Subcutaneous adipose tissue (tissue), 4 donors: ENCODE measurements around the gene PEX11B. TPM values are rescaled to one million over a fixed set of nuclear protein-coding genes. Genes with fewer than 3 reads are reported as not detected.

Experiments used
- total RNA-seq, 4 donors: library from RNA; depleted of rRNA; stranded (reverse); fragments of >200 nt; gene quantifications; one replicate each; pipeline ENCODE4 v1.1.0, GENCODE V29; 2016
- TF ChIP-seq, protein P1 (sequence below): fragments of 450-650 bp; IDR thresholded peaks from one replicate; pipeline ENCODE4 v1.5.1; 2016; ENCODE audit warnings: low read depth, mild to moderate bottlenecking, control low read depth, antibody characterized with exemption, moderate library complexity

PEX11B gene
- total RNA-seq, 4 donors from 2014 or later: 17.0 to 21.1 (median 20.3) TPM

DNA sequence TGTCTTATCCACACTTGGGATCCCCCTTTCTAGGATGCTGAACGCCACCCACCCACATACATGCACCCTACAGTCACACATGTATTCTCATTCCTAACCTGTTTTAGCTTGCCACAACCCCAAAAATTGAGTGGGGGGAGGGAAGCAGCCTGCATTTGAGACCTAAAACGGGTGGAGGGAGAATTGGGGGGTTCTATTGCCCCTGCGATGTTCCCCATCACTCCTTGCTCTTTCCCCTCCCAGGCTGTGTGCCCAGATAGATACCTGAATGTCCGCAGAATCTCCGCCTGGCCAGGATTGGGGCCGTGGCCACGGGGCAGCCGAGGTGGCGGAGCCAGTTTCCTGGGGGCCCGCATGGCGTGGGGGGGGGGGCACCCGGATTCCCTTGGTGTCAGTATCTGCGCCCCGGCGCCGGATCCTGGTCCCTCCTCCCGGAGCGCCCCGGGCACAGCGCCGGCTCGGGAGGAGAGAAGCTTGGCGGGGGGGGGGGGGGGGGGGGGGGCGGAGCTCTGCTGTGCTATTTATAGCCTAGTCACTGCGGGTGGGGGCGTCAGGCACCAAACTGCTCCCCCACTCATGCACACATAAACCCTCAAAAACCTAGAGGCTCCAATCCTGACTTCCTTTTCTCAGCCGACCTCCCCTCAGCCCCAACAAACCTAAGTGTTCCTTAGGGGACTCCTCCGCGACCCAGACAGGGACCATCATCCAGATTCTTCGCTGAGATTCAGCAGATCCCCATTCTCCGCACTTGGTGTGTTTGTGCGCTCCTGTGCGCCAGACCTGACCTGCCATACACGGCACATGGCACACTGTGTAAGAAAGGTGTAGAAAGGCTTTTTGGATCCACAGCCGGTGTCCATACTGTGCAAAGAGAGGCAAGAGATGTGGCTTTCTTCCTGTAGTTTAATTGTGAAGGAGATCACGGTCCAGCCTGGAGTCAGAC, 43.9 kb upstream of the PEX11B start:
- TF ChIP-seq, protein P1, sequence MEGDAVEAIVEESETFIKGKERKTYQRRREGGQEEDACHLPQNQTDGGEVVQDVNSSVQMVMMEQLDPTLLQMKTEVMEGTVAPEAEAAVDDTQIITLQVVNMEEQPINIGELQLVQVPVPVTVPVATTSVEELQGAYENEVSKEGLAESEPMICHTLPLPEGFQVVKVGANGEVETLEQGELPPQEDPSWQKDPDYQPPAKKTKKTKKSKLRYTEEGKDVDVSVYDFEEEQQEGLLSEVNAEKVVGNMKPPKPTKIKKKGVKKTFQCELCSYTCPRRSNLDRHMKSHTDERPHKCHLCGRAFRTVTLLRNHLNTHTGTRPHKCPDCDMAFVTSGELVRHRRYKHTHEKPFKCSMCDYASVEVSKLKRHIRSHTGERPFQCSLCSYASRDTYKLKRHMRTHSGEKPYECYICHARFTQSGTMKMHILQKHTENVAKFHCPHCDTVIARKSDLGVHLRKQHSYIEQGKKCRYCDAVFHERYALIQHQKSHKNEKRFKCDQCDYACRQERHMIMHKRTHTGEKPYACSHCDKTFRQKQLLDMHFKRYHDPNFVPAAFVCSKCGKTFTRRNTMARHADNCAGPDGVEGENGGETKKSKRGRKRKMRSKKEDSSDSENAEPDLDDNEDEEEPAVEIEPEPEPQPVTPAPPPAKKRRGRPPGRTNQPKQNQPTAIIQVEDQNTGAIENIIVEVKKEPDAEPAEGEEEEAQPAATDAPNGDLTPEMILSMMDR: no peak

DNA sequence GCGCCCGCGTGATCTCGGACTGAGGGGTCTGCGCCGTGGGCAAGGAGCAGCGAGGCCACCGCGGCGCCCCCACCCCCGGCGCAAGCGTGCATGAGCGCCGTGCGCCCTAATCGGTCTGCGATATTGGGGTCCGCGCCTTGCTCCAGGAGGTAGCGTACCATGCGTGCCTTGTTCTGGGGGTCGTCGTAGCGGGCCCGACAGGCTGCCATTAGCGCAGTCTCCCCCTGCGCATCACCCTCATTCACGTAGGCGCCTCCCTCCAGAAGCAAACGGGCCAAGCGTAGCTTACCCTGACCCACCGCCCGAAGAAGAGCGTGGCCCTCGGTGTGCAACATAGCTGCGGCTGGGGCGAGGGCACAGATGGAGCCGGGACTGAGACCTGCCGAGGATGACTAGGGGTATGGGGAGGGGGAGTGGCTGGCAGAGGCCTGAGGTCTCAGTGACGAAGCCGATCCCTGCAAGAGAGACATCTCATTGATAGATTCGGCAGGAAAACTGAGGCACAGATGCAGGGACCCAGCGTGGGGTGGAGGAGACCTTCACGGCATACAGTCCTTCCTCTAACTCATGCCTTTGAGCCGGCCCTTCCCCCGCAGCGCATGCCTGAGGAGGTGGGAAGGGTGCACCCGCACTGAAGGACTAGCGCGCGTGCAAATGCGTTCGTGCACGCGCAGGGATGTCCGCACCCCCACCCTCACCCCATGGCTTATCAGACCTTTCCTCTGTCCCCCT, 43.1 kb upstream of the PEX11B start:
- TF ChIP-seq, protein P1: no peak

DNA sequence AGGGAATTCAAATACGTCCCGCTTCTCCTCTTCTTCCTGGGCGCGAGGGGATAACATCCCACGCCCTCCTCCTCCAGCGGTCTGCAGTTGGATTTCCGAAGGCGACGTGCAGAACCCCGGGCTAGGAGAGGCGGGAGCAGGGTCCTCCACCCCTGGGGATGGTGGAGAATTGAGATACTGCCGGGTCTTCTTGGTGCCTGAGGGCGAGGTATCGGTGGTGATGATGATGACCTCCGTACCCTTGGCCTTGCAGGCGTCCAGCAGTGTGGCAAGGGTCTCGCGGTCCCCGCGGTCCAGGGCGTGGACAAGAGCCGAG, 42.5 kb upstream of the PEX11B start:
- TF ChIP-seq, protein P1: no peak

DNA sequence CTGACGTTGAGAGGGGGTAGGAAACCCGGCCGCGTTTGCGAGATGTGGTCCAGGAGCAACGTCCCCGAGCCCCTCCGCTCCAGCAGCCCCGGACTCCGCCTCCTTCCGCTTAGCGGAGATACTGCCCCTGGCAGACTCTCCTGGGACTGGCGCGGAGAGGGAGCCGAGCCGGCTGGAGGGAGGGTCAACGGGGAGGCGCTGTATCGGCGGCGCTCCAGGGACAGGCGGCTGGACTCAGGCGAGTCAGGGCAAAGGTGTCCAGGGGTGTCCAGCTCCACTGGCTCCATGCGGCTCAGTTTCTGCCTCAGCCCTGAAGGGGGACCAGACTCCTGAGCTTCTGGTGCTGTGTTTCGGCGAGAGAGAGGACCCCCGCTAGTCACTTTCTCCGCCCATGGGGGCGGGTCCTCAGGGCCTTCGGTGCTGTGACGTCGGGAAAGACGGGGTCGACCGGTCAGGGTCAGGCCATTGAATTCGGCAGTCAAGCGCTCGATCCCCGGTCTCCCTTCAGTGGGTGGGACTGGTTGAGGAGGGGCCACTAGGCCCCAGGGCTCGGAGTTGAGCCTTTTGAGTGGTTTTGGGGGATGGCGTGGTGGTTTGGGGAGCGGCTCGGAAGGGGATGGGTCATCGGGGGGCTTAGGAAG, 42.1 kb upstream of the PEX11B start:
- TF ChIP-seq, protein P1: no peak

DNA sequence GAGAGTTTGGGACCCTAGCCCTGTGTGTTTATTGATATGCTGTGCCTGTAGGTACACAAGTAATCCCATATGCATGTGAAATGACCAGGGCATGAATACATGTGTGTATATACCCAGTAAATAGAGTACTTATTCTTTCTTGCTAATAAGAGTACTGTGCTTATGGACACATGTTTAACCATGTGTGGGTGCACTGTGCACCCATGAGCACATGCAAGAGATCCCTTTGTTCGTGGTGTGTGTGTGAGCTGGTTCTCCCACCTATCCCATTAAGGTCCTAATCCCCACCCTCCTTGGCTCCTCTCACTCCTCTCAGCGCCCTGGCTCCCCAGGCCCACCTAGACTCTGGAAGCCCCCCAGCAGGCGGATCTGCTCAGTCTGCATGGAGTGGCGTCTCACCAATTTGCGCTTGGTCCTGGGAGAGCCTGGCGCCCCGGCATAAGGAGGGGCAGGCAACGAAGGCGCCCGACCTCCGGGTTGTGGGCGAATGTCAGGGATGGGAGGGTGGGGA, 41.5 kb upstream of the PEX11B start:
- TF ChIP-seq, protein P1: no peak

DNA sequence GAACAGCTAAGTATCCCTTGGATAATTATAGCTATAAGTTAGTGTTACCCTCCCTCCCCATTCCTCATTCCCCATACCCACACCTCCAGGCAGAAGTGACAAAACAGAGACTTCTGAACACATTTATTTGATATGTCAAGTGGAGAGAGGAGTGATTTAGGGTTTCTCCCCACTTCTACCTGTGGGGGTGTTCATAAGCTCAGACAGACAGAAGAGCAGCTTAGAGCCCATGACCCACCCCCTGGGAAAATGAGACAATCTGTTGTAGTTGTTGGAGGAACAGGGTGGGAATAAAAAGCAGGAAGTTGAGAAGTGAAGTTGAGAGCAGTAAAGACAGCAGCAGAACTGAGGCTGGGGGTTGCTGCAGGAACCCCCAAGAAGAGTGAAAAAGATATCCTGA, 40.8 kb upstream of the PEX11B start:
- TF ChIP-seq, protein P1: no peak

DNA sequence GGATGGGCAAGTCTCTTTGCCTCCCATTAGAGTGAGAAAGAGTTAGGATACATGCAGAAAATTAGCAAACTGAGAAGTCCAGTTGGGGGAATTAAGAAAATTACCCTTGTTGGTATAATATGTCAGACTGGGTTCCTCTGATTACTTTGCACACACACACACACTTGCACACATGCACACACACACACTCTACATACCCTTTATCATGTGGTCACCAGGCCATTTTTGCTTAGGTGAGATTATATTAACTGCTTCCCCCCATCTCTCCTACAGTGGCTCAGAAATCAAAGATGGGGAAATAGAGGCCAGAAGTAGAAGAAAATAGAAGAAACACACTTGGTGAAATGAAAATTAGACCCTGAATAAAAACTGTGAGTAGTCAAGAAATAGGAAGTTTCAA, 40.2 kb upstream of the PEX11B start:
- TF ChIP-seq, protein P1: no peak
